HepG2 (cell line): ENCODE measurements around the gene ZFAND6. TPM values are rescaled to one million over a fixed set of nuclear protein-coding genes. Genes with fewer than 3 reads are reported as not detected.

ENCODE experiments used
- AFF4 ChIP-seq: sonication (generic); formaldehyde crosslinking; IDR thresholded peaks from 2 replicates; pipeline ENCODE4 v1.4.0; 2020; ENCODE audit warnings: missing genetic modification reagents
- ATF5 ChIP-seq: sonication (generic); formaldehyde crosslinking; IDR thresholded peaks from 2 replicates; pipeline ENCODE4 v1.4.0; 2020; ENCODE audit warnings: mild to moderate bottlenecking, low read depth, missing genetic modification reagents
- BHLHE40 ChIP-seq: IDR thresholded peaks from 2 replicates; pipeline ENCODE4 v1.6.1; 2011; ENCODE audit warnings: low read length, improper control_type of control experiment
- CCDC6 ChIP-seq: sonication (generic); formaldehyde crosslinking; IDR thresholded peaks from 2 replicates; pipeline ENCODE4 v1.8.1; 2022; ENCODE audit warnings: mild to moderate bottlenecking, missing genetic modification reagents, moderate library complexity
- CENPBD1 ChIP-seq: sonication (generic); formaldehyde crosslinking; IDR thresholded peaks from 2 replicates; pipeline ENCODE4 v1.8.0; 2022; ENCODE audit warnings: missing genetic modification reagents, low read depth, mild to moderate bottlenecking, borderline replicate concordance
- FLYWCH1 ChIP-seq: sonication (generic); formaldehyde crosslinking; IDR thresholded peaks from 2 replicates; pipeline ENCODE4 v1.8.1; 2023; ENCODE audit warnings: mild to moderate bottlenecking, missing genetic modification reagents
- FOXA1 ChIP-seq, 2 experiments: fragments of 450-650 bp in 1 of 2; sonication (generic) in 1 of 2; formaldehyde crosslinking in 1 of 2; IDR thresholded peaks; 2 replicates each; pipeline versions ENCODE4 v1.4.0 to v1.6.1; 2016 to 2020; ENCODE audit warnings: missing genetic modification reagents in 1 of 2
- FOXA3 ChIP-seq: IDR thresholded peaks from 2 replicates; pipeline ENCODE4 v1.6.1; 2016; ENCODE audit warnings: missing genetic modification reagents, missing compliant biosample characterization
- LRRFIP1 ChIP-seq: sonication (generic); formaldehyde crosslinking; conservative IDR thresholded peaks from 2 replicates; pipeline ENCODE4 v1.4.0; 2020; ENCODE audit warnings: missing genetic modification reagents
- MNT ChIP-seq: fragments of 450-650 bp; IDR thresholded peaks from 2 replicates; pipeline ENCODE4 v1.6.1; 2016
- NR0B2 ChIP-seq: sonication (generic); formaldehyde crosslinking; IDR thresholded peaks from 2 replicates; pipeline ENCODE4 v1.4.0; 2020; ENCODE audit warnings: mild to moderate bottlenecking, missing genetic modification reagents
- SALL2 ChIP-seq: sonication (generic); formaldehyde crosslinking; IDR thresholded peaks from 2 replicates; pipeline ENCODE4 v1.8.1; 2023; ENCODE audit warnings: mild to moderate bottlenecking, missing genetic modification reagents, inconsistent platforms
- ZNF687 ChIP-seq: sonication (generic); formaldehyde crosslinking; IDR thresholded peaks from 2 replicates; pipeline ENCODE4 v1.5.1; 2020; ENCODE audit warnings: mild to moderate bottlenecking, missing genetic modification reagents, moderate library complexity
- ZSCAN25 ChIP-seq: sonication (generic); formaldehyde crosslinking; IDR thresholded peaks from 2 replicates; pipeline ENCODE4 v1.8.0; 2022; ENCODE audit warnings: mild to moderate bottlenecking, missing genetic modification reagents
- polyA plus RNA-seq, 8 experiments: library from polyadenylated mRNA; depleted of rRNA in 3 of 8; stranded (reverse) in 7 of 8; unstranded in 1 of 8; fragments of >200 nt; fragmentation: Illumina TruSeq in 4 of 8; extraction: Trizol in 4 of 8; gene quantifications; 2 replicates each; pipeline versions ENCODE4 v1.2.1 to v1.2.3, GENCODE V29; 2011 to 2016; ENCODE audit warnings: low read depth in 4 of 8, missing spikeins in 1 of 8, mixed read lengths in 1 of 8; ENCODE audit not compliant: insufficient read depth in 1 of 8
- total RNA-seq, 5 experiments: library from RNA; depleted of rRNA; stranded (reverse); fragments of >200 nt; fragmentation: Illumina TruSeq; extraction: Trizol; gene quantifications; 2 replicates each; pipeline ENCODE4 v1.2.3, GENCODE V29; 2016; ENCODE audit warnings: low read depth in 1 of 5

Gene ZFAND6
- total and polyA plus RNA-seq, 2 of the 13 experiments (the other 11 are each of a cell fraction or from before 2014, with no cell fraction given) = 84.2 to 115 TPM

- TF ChIP-seq LRRFIP1 (CRISPR knock-in tag) (no peak), ZNF687 (CRISPR knock-in tag) (no peak), ZSCAN25 (CRISPR knock-in tag) (no peak), BHLHE40 (peak; percentile 58), NR0B2 (CRISPR knock-in tag) (no peak), AFF4 (no peak), MNT (no peak), SALL2 (CRISPR knock-in tag) (no peak), ATF5 (CRISPR knock-in tag) (no peak), FLYWCH1 (CRISPR knock-in tag) (no peak), FOXA3 (CRISPR knock-in tag) (peak; percentile 51), CCDC6 (no peak), FOXA1 (IDR thresholded peaks at IDR 0.05) (no peak), FOXA1 (CRISPR knock-in tag; IDR thresholded peaks at IDR 0.05) (peak; percentile 37; the same call in 1 of the 2 replicates), CENPBD1 (CRISPR knock-in tag) (no peak)
Observed at GRCh38 chr15:80162059-80162554, 102.6 kb downstream of the ZFAND6 start (continued).
